Measurements from ENCODE around the gene FAM120AOS. TPM values are rescaled to one million over a fixed set of nuclear protein-coding genes. Genes with fewer than 3 reads are reported as not detected.

The FAM120AOS gene
- polyA plus RNA-seq, 1 donor from 2014 or later = 44.5 TPM

GRCh38 chr9:93475108-93475507 lies 21.7 kb upstream of the FAM120AOS start (continued):
- TF ChIP-seq POLR2AphosphoS5 (IDR thresholded peaks at IDR 0.05) = no peak
- TF ChIP-seq TAF1 (IDR thresholded peaks at IDR 0.05; ENCODE audit: low read depth) = no peak
- TF ChIP-seq MXI1 (conservative IDR thresholded peaks at IDR 0.05; ENCODE audit: poor library complexity, severe bottlenecking) = no peak

GRCh38 chr9:93473411-93473810 lies 20.0 kb upstream of the FAM120AOS start:
- no peak for TF ChIP-seq REST (IDR thresholded peaks at IDR 0.05; ENCODE audit: borderline replicate concordance)
- H3K9me2 ChIP-seq (ENCODE audit: insufficient read depth, low read length) = no peaks in the 10 kb centered on the region
- H3K27me3 ChIP-seq (ENCODE audit: insufficient read depth, low read depth, low read length) = no peaks in the 10 kb centered on the region
- H4K20me1 ChIP-seq (ENCODE audit: insufficient read depth) = no peaks in the 10 kb centered on the region
- no peaks in the 10 kb centered on the region for H3K9me3 ChIP-seq (ENCODE audit: low read length)
- no peak overlapping the region for H3K4me2 ChIP-seq (ENCODE audit: low read length)
- H3K27ac ChIP-seq (ENCODE audit: low read length) = no peak overlapping the region
- H3K36me3 ChIP-seq (ENCODE audit: insufficient read depth, low read length) = no peaks in the 10 kb centered on the region
- no peaks in the 10 kb centered on the region for H3F3A ChIP-seq (ENCODE audit: insufficient read depth, low read length, poor library complexity, severe bottlenecking)
- H2AFZ ChIP-seq (ENCODE audit: low read depth, low read length) = no peak overlapping the region
- H3K79me2 ChIP-seq (replicated peaks; ENCODE audit: insufficient read depth, low read length) = peaks cover 19% of the 10 kb centered on the region
- H3K9ac ChIP-seq (ENCODE audit: low read length) = no peak overlapping the region
- no peak overlapping the region for H3K4me3 ChIP-seq (ENCODE audit: low read length)

- H2AFZ ChIP-seq (ENCODE audit: low read depth, low read length) = no peak overlapping the region
- H3K36me3 ChIP-seq (ENCODE audit: insufficient read depth, low read length) = no peaks in the 10 kb centered on the region
- H3K27ac ChIP-seq (ENCODE audit: low read length) = no peak overlapping the region
- H3K4me3 ChIP-seq (ENCODE audit: low read length) = no peak overlapping the region
- H3K4me2 ChIP-seq (ENCODE audit: low read length) = no peak overlapping the region
- H4K20me1 ChIP-seq (ENCODE audit: insufficient read depth) = no peaks in the 10 kb centered on the region
- H3K9me2 ChIP-seq (ENCODE audit: insufficient read depth, low read length) = no peaks in the 10 kb centered on the region
- H3K9ac ChIP-seq (ENCODE audit: low read length) = no peak overlapping the region
- H3F3A ChIP-seq (ENCODE audit: insufficient read depth, low read length, poor library complexity, severe bottlenecking) = no peaks in the 10 kb centered on the region
- TF ChIP-seq CTCF (IDR thresholded peaks at IDR 0.05; ENCODE audit: poor library complexity, severe bottlenecking) (no peak), RAD21 (conservative IDR thresholded peaks at IDR 0.05) (no peak), TAF1 (IDR thresholded peaks at IDR 0.05; ENCODE audit: low read depth) (no peak), SMC3 (conservative IDR thresholded peaks at IDR 0.05; ENCODE audit: poor library complexity) (no peak), MXI1 (conservative IDR thresholded peaks at IDR 0.05; ENCODE audit: poor library complexity, severe bottlenecking) (no peak), EP300 (conservative IDR thresholded peaks at IDR 0.05; ENCODE audit: poor library complexity, severe bottlenecking) (no peak), REST (IDR thresholded peaks at IDR 0.05; ENCODE audit: borderline replicate concordance) (no peak), EZH2 (IDR thresholded peaks at IDR 0.05; ENCODE audit: borderline replicate concordance, insufficient read depth, low read length, poor library complexity, severe bottlenecking) (no peak), POLR2AphosphoS5 (IDR thresholded peaks at IDR 0.05) (no peak)
- H3K9me3 ChIP-seq (ENCODE audit: low read length) = no peaks in the 10 kb centered on the region
- peaks cover 33% of the 10 kb centered on the region for H3K79me2 ChIP-seq (replicated peaks; ENCODE audit: insufficient read depth, low read length)
- no peaks in the 10 kb centered on the region for H3K27me3 ChIP-seq (ENCODE audit: insufficient read depth, low read depth, low read length)
Observed at GRCh38 chr9:93471124-93471523, 17.7 kb upstream of the FAM120AOS start.
